HepG2 (cell line): Measurements from ENCODE around the gene TRIM8. TPM values are rescaled to one million over a fixed set of nuclear protein-coding genes. Genes with fewer than 3 reads are reported as not detected.

Source experiments
- CBX2 ChIP-seq, 2 experiments: fragments of 200-600 bp in 1 of 2; sonication (generic); formaldehyde crosslinking in 1 of 2; IDR thresholded peaks; 2 replicates each; pipeline versions ENCODE4 v1.7.0 to v1.8.1; 2018 to 2022; ENCODE audit warnings: low read depth in 2 of 2, low read length in 1 of 2, mild to moderate bottlenecking in 1 of 2, missing genetic modification reagents in 1 of 2
- GATA4 ChIP-seq: sonication (generic); IDR thresholded peaks from 2 replicates; pipeline ENCODE4 v1.6.1; 2016; ENCODE audit warnings: antibody characterized with exemption, low read depth, borderline replicate concordance
- HBP1 ChIP-seq: IDR thresholded peaks from 2 replicates; pipeline ENCODE4 v1.6.1; 2016; ENCODE audit warnings: low read depth, control low read depth
- HNRNPH1 ChIP-seq: fragments of 200-400 bp; formaldehyde crosslinking; optimal IDR thresholded peaks from 2 replicates; pipeline ENCODE3; 2017; ENCODE audit warnings: mild to moderate bottlenecking, low read depth, low read length
- KLF6 ChIP-seq: IDR thresholded peaks from 2 replicates; pipeline ENCODE4 v1.8.0; 2016; ENCODE audit warnings: missing biosample characterization, missing genetic modification reagents
- NFKB2 ChIP-seq: sonication (generic); formaldehyde crosslinking; IDR thresholded peaks from 2 replicates; pipeline ENCODE4 v1.4.0; 2020; ENCODE audit warnings: missing genetic modification reagents, borderline replicate concordance
- NR2F2 ChIP-seq: IDR thresholded peaks from 2 replicates; pipeline ENCODE4 v1.6.1; 2012; ENCODE audit warnings: low read depth, inconsistent platforms, borderline replicate concordance
- PATZ1 ChIP-seq: sonication (generic); formaldehyde crosslinking; IDR thresholded peaks from 2 replicates; pipeline ENCODE4 v1.4.0; 2020; ENCODE audit warnings: missing genetic modification reagents
- RBAK ChIP-seq: sonication (generic); formaldehyde crosslinking; IDR thresholded peaks from 2 replicates; pipeline ENCODE4 v1.5.1; 2020; ENCODE audit warnings: mild to moderate bottlenecking, missing genetic modification reagents
- RNF219 ChIP-seq: sonication (generic); formaldehyde crosslinking; IDR thresholded peaks from 2 replicates; pipeline ENCODE4 v1.5.0; 2020; ENCODE audit warnings: mild to moderate bottlenecking, missing genetic modification reagents
- RORA ChIP-seq: sonication (generic); formaldehyde crosslinking; IDR thresholded peaks from 2 replicates; pipeline ENCODE4 v1.5.0; 2020; ENCODE audit warnings: mild to moderate bottlenecking, missing genetic modification reagents, moderate library complexity
- RXRA ChIP-seq: sonication (generic); formaldehyde crosslinking; IDR thresholded peaks from 2 replicates; pipeline ENCODE4 v1.5.1; 2020; ENCODE audit warnings: missing genetic modification reagents
- TARDBP ChIP-seq: sonication (generic); formaldehyde crosslinking; IDR thresholded peaks from 2 replicates; pipeline ENCODE4 v1.8.0; 2022; ENCODE audit warnings: mild to moderate bottlenecking, missing genetic modification reagents
- TP53 ChIP-seq: sonication (generic); formaldehyde crosslinking; conservative IDR thresholded peaks from 2 replicates; pipeline ENCODE4 v1.4.0; 2020; ENCODE audit warnings: missing genetic modification reagents
- YEATS4 ChIP-seq: sonication (generic); formaldehyde crosslinking; IDR thresholded peaks from 2 replicates; pipeline ENCODE4 v1.4.0; 2020; ENCODE audit warnings: missing genetic modification reagents, borderline replicate concordance
- ZBTB46 ChIP-seq: sonication (generic); formaldehyde crosslinking; IDR thresholded peaks from 2 replicates; pipeline ENCODE4 v1.4.0; 2020; ENCODE audit warnings: mild to moderate bottlenecking, missing genetic modification reagents, borderline replicate concordance
- ZNF512 ChIP-seq: sonication (generic); formaldehyde crosslinking; IDR thresholded peaks from 2 replicates; pipeline ENCODE4 v1.4.0; 2020; ENCODE audit warnings: mild to moderate bottlenecking, missing genetic modification reagents
- ZNF670 ChIP-seq: sonication (generic); formaldehyde crosslinking; IDR thresholded peaks from 2 replicates; pipeline ENCODE4 v1.8.0; 2022; ENCODE audit warnings: mild to moderate bottlenecking, missing genetic modification reagents, borderline replicate concordance
- polyA plus RNA-seq, 8 experiments: library from polyadenylated mRNA; depleted of rRNA in 3 of 8; stranded (reverse) in 7 of 8; unstranded in 1 of 8; fragments of >200 nt; fragmentation: Illumina TruSeq in 4 of 8; extraction: Trizol in 4 of 8; gene quantifications; 2 replicates each; pipeline versions ENCODE4 v1.2.1 to v1.2.3, GENCODE V29; 2011 to 2016; ENCODE audit warnings: low read depth in 4 of 8, missing spikeins in 1 of 8, mixed read lengths in 1 of 8; ENCODE audit not compliant: insufficient read depth in 1 of 8
- total RNA-seq, 5 experiments: library from RNA; depleted of rRNA; stranded (reverse); fragments of >200 nt; fragmentation: Illumina TruSeq; extraction: Trizol; gene quantifications; 2 replicates each; pipeline ENCODE4 v1.2.3, GENCODE V29; 2016; ENCODE audit warnings: low read depth in 1 of 5

TRIM8 gene
- total and polyA plus RNA-seq, 2 of the 13 experiments (the other 11 are each of a cell fraction or from before 2014, with no cell fraction given) = 38.9 to 66.5 TPM

GRCh38 chr10:102644646-102645387 is 538 bp downstream of the TRIM8 start (continued):
- TF ChIP-seq RNF219 (CRISPR knock-in tag) = peak; percentile 29; the same call in 1 of the 2 replicates
- peak; percentile 75; the same call in 1 of the 2 replicates for TF ChIP-seq HBP1 (CRISPR knock-in tag)
- TF ChIP-seq RBAK (CRISPR knock-in tag) = no peak
- TF ChIP-seq ZNF670 = no peak; the same call in 1 of the 2 replicates
- TF ChIP-seq RORA (CRISPR knock-in tag) = no peak
- peak; percentile 79 for TF ChIP-seq YEATS4 (CRISPR knock-in tag)
- peak; percentile 39; the same call in 1 of the 2 replicates for TF ChIP-seq KLF6 (CRISPR knock-in tag)
- TF ChIP-seq HNRNPH1 = peak; percentile 11
- no peak; the same call in 1 of the 2 replicates for TF ChIP-seq NR2F2
- peak; percentile 82; the same call in 1 of the 2 replicates for TF ChIP-seq NFKB2 (CRISPR knock-in tag)
- TF ChIP-seq CBX2 (IDR thresholded peaks at IDR 0.05; ENCODE audit: low read depth, low read length) = no peak
- TF ChIP-seq CBX2 (CRISPR knock-in tag; IDR thresholded peaks at IDR 0.05; ENCODE audit: low read depth) = no peak; the same call in 1 of the 2 replicates
- TF ChIP-seq ZBTB46 (CRISPR knock-in tag) = 0 out of 2 replicates have a peak, but pooled peaks have one; percentile 53
- TF ChIP-seq ZNF512 (CRISPR knock-in tag) = no peak
- TF ChIP-seq GATA4 = no peak
- no peak; the same call in 1 of the 2 replicates for TF ChIP-seq TARDBP
- TF ChIP-seq RXRA (CRISPR knock-in tag) = peak; percentile 72; the same call in 1 of the 2 replicates
- TF ChIP-seq PATZ1 (CRISPR knock-in tag) = peak; percentile 60
- TF ChIP-seq TP53 = no peak
